Osteocyte (in vitro differentiated cells): ENCODE data around the gene DUSP16. TPM values are rescaled to one million over a fixed set of nuclear protein-coding genes. Genes with fewer than 3 reads are reported as not detected.

Experiments used
- DNase-seq: peaks from one replicate; pipeline ENCODE4 v3.0.0; 2021; ENCODE audit warnings: mixed read lengths; ENCODE audit not compliant: unreplicated experiment; ENCODE audit errors: extremely low spot score
- H3K27ac Mint-ChIP-seq: one replicate; pipeline ENCODE4 v1.8.0; 2021; ENCODE audit warnings: mild to moderate bottlenecking, mixed read lengths; ENCODE audit not compliant: unreplicated experiment
- H3K27me3 Mint-ChIP-seq: one replicate; pipeline ENCODE4 v1.8.0; 2021; ENCODE audit warnings: mixed read lengths; ENCODE audit not compliant: unreplicated experiment
- H3K36me3 Mint-ChIP-seq: one replicate; pipeline ENCODE4 v1.8.0; 2021; ENCODE audit warnings: mixed read lengths; ENCODE audit not compliant: unreplicated experiment
- H3K4me1 Mint-ChIP-seq: one replicate; pipeline ENCODE4 v1.8.0; 2021; ENCODE audit warnings: mixed read lengths; ENCODE audit not compliant: unreplicated experiment
- H3K4me3 Mint-ChIP-seq: one replicate; pipeline ENCODE4 v1.8.0; 2021; ENCODE audit warnings: mild to moderate bottlenecking, moderate library complexity, mixed read lengths; ENCODE audit not compliant: unreplicated experiment
- H3K9me3 Mint-ChIP-seq: one replicate; pipeline ENCODE4 v1.8.0; 2021; ENCODE audit warnings: mixed read lengths; ENCODE audit not compliant: unreplicated experiment
- total RNA-seq: library from RNA; stranded (reverse); gene quantifications from 2 replicates; pipeline ENCODE4 v1.2.1, GENCODE V29; 2021
- TF ChIP-seq, protein P1 (sequence below): fragments of 200-600 bp; sonication (generic); IDR thresholded peaks from 2 replicates; pipeline ENCODE4 v1.5.0; 2021; ENCODE audit warnings: antibody characterized with exemption, mild to moderate bottlenecking, moderate library complexity

The DUSP16 gene
- total RNA-seq, 1 donor from 2014 or later, result 10.3 TPM

DNA sequence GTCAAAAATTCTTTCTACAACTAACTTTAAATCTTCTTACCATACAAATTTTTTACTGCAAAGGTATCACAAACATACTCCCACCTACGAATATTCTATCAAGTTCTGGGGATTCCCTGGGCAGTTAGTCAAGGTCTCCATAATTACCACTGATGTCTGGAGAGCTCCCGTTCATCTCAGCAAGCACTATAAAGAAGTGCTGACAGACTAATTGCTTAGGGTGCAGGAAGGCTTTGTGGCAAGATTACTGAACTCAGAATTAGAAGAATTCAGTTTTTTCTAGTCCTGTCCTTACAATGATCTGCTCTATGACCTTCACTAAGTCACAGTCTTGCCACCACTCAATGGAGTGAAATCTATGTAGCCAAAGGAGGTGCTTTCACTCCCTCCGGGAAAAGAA lies 61.5 kb downstream of the DUSP16 start:
- no peaks in the 10 kb centered on the region for H3K36me3 Mint-ChIP-seq
- no peaks in the 10 kb centered on the region for H3K27me3 Mint-ChIP-seq
- TF ChIP-seq, protein P1, sequence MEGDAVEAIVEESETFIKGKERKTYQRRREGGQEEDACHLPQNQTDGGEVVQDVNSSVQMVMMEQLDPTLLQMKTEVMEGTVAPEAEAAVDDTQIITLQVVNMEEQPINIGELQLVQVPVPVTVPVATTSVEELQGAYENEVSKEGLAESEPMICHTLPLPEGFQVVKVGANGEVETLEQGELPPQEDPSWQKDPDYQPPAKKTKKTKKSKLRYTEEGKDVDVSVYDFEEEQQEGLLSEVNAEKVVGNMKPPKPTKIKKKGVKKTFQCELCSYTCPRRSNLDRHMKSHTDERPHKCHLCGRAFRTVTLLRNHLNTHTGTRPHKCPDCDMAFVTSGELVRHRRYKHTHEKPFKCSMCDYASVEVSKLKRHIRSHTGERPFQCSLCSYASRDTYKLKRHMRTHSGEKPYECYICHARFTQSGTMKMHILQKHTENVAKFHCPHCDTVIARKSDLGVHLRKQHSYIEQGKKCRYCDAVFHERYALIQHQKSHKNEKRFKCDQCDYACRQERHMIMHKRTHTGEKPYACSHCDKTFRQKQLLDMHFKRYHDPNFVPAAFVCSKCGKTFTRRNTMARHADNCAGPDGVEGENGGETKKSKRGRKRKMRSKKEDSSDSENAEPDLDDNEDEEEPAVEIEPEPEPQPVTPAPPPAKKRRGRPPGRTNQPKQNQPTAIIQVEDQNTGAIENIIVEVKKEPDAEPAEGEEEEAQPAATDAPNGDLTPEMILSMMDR, result no peak
- H3K27ac Mint-ChIP-seq, result no peak overlapping the region
- no peak overlapping the region for H3K4me3 Mint-ChIP-seq
- peaks cover 12% of the 10 kb centered on the region for H3K4me1 Mint-ChIP-seq
- H3K9me3 Mint-ChIP-seq, result no peaks in the 10 kb centered on the region
- no peak for DNase-seq

DNA sequence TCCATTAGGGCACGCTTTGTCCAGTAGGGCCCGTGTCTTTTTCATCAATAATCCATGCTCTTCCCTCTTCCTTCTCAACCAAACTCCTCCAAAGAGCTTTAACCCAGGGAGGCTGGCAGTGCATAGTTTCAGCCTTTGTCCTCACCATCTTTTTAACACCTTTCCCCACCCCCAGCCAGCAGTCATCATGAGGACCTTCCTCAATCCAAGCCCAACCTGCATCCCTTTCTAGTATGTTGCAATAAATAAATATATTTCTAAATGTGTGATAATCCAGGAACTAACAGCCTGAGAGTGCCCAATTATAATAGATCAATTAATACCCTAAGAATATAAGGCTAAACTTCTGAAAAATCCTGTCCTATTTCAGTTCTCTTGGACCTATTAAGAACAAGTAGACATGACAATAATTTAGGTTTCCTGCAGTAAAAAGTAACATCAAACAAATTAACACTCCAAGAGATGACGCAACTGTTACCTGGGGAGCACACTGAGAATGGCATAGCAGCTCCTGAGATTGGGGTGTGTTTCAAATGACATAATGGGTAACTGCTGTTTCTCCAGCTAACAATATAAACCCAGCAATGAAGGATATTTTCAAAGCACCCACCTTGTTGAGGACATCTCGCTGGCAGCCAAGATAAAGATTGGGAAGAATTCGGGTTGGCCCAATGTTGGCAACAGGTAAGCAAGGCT lies 62.6 kb downstream of the DUSP16 start:
- no peaks in the 10 kb centered on the region for H3K9me3 Mint-ChIP-seq
- peaks cover 1% of the 10 kb centered on the region for H3K4me1 Mint-ChIP-seq
- no peaks in the 10 kb centered on the region for H3K36me3 Mint-ChIP-seq
- H3K27ac Mint-ChIP-seq, result no peak overlapping the region
- TF ChIP-seq, protein P1, result no peak
- H3K4me3 Mint-ChIP-seq, result no peak overlapping the region
- DNase-seq, result no peak
- no peaks in the 10 kb centered on the region for H3K27me3 Mint-ChIP-seq

DNA sequence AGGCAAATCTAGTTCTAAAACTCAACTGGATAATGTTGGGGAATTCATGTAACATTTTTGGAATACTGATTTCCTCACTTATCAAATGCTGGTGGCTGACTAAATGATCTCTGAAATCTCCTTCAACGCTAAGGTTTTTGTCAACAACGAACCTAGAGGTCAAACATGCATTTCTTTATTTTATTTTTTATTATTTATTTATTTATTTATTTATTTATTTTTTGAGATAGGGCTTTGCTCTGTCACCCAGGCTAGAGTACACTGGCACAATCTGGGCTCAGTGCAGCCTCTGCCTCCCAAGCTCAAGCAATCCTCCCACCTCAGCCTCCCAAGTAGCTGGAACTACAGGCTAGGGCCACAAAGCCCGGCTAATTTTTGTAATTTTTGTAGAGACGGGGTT lies 64.5 kb downstream of the DUSP16 start:
- DNase-seq, result no peak
- no peaks in the 10 kb centered on the region for H3K36me3 Mint-ChIP-seq
- no peaks in the 10 kb centered on the region for H3K27me3 Mint-ChIP-seq
- TF ChIP-seq, protein P1, result no peak
- H3K9me3 Mint-ChIP-seq, result no peaks in the 10 kb centered on the region
- H3K4me3 Mint-ChIP-seq, result no peak overlapping the region
- H3K27ac Mint-ChIP-seq, result no peak overlapping the region
- H3K4me1 Mint-ChIP-seq, result no peaks in the 10 kb centered on the region

DNA sequence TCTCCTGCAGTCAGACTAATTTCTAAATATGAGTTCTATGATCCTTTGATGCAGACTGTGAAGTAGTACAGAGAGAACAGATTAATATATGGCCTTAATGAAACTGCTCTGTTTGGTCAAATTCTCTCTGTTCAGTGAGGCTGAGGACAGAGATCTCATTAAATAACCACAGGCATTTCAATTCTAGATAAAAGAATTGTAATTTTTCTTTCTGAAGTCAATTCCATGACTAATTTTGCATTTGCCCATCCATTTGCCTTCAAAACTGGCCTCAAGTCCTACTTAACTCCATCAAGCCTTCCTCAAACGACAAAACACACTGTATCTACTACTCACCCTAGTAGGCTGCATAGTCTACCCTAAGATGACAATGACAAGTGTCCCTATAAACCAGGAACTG lies 67.1 kb downstream of the DUSP16 start:
- no peaks in the 10 kb centered on the region for H3K4me1 Mint-ChIP-seq
- H3K36me3 Mint-ChIP-seq, result no peaks in the 10 kb centered on the region
- H3K27me3 Mint-ChIP-seq, result no peaks in the 10 kb centered on the region
- H3K9me3 Mint-ChIP-seq, result no peaks in the 10 kb centered on the region
- no peak for DNase-seq
- no peak overlapping the region for H3K4me3 Mint-ChIP-seq
- TF ChIP-seq, protein P1, result no peak
- H3K27ac Mint-ChIP-seq, result no peak overlapping the region

DNA sequence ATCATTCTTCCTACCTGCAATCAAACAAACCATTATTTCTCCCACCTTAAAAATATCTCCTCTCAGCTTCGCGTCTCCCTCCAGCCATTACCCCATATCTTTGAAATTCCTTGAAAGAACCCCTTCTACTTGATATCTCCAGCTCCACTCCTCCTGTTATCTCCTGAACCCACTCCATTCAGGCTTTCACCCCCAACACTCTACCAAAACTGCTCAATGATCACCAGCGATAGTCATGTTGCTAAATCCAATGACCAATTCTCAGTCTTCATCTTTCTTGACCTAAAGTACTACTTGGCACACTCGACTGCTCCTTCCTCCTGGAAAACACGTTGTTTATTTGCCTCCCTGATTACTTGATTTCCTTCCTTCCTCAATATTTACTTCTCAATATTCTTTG lies 70.1 kb downstream of the DUSP16 start:
- Mint-ChIP-seq H3K27me3 (no peaks in the 10 kb centered on the region), H3K9me3 (peaks cover 7% of the 10 kb centered on the region), H3K4me3 (no peak overlapping the region), H3K4me1 (peaks cover 10% of the 10 kb centered on the region), H3K27ac (no peak overlapping the region), H3K36me3 (no peaks in the 10 kb centered on the region)
- TF ChIP-seq, protein P1, result no peak
- DNase-seq, result no peak
